HCT116 (cell line): Measurements from ENCODE around the gene MAP2K4. TPM values are rescaled to one million over a fixed set of nuclear protein-coding genes. Genes with fewer than 3 reads are reported as not detected.

Experiments
- ATAC-seq: fragments of 200-7000 bp; cut with Tn5 transposase; 2 replicates; pipeline ENCODE4 v1.9.1; 2020; ENCODE audit warnings: mild to moderate bottlenecking, moderate library complexity
- BruUV-seq: library from RNA; stranded (reverse); fragments of 400-500 nt; replicated peaks from 2 replicates; lab custom pipeline; 2021; lab: Mats Ljungman, UMichigan
- CTCF ChIA-PET: fragments of 300-600 bp; sonication (Branson Sonifier 250); formaldehyde crosslinking; loops from one replicate; lab custom pipeline; 2021; ENCODE audit warnings: antibody characterized with exemption; lab: Charles Lee
- POLR2A ChIA-PET: fragments of 300-600, 350-600 bp; sonication (Branson Sonifier 250); formaldehyde crosslinking; loops from one replicate; lab custom pipeline; 2021; ENCODE audit warnings: antibody characterized with exemption; lab: Charles Lee
- RAD21 ChIA-PET, 2 experiments: fragments of 300-600 bp; sonication (Branson Sonifier 250); formaldehyde crosslinking; loops; one replicate each; lab custom pipeline; 2023; ENCODE audit warnings: low total read pairs in 2 of 2; ENCODE audit not compliant: uncharacterized antibody in 2 of 2, unreplicated experiment in 2 of 2, low non-redundant PET in 1 of 2; lab: Charles Lee
- DNase-seq: peaks from one replicate; pipeline ENCODE4 v3.0.0-alpha.2; 2010; ENCODE audit warnings: low read depth, low spot score
- H2AFZ ChIP-seq: fragments of 200-600 bp; shearing (Covaris generic), sonication (generic); 2 replicates; pipeline ENCODE4 v1.6.1; 2017; ENCODE audit warnings: low read depth, mixed run types, mixed read lengths, antibody characterized with exemption, low read length; ENCODE audit not compliant: poor library complexity, severe bottlenecking
- H3K27ac ChIP-seq: 2 replicates; pipeline ENCODE4 v1.5.1; 2012; ENCODE audit warnings: low read depth, low read length
- H3K27me3 ChIP-seq: fragments of 200-600 bp; sonication (generic); 2 replicates; pipeline ENCODE4 v1.6.1; 2016; ENCODE audit warnings: mixed run types, low read length, mixed read lengths; ENCODE audit not compliant: insufficient read depth
- H3K36me3 ChIP-seq, 2 experiments: fragments of 200-500 bp in 1 of 2; fragments of 200-600 bp in 1 of 2; sonication (Bioruptor generic) in 1 of 2; sonication (generic) in 1 of 2; 2 replicates each; pipeline versions ENCODE4 v1.5.1 to v1.6.1; 2014 to 2016; ENCODE audit warnings: low read length in 2 of 2, inconsistent platforms in 1 of 2, mixed read lengths in 1 of 2, mixed run types in 1 of 2; ENCODE audit not compliant: insufficient read depth in 2 of 2, control insufficient read depth in 1 of 2
- H3K4me1 ChIP-seq, 2 experiments: fragments of 200-600 bp in 1 of 2; sonication (generic) in 1 of 2; 2 replicates each; pipeline versions ENCODE4 v1.5.1 to v1.6.1; 2012 to 2017; ENCODE audit warnings: low read length in 2 of 2, inconsistent platforms in 1 of 2, mild to moderate bottlenecking in 1 of 2, mixed read lengths in 1 of 2, mixed run types in 1 of 2, moderate library complexity in 1 of 2; ENCODE audit not compliant: insufficient read depth in 2 of 2, control insufficient read depth in 1 of 2
- H3K4me2 ChIP-seq: fragments of 200-600 bp; sonication (generic); 2 replicates; pipeline ENCODE4 v1.6.1; 2017; ENCODE audit warnings: mixed run types, low read length, mixed read lengths
- H3K4me3 ChIP-seq, 2 experiments: fragments of 200-600 bp in 1 of 2; sonication (generic) in 1 of 2; replicated peaks in 1 of 2; 2 replicates each; pipeline ENCODE4 v1.5.1; 2011 to 2016; ENCODE audit warnings: low read length in 2 of 2, control low read depth in 1 of 2, low read depth in 1 of 2, mild to moderate bottlenecking in 1 of 2, mixed read lengths in 1 of 2, mixed run types in 1 of 2
- H3K79me2 ChIP-seq: fragments of 200-600 bp; sonication (generic); 2 replicates; pipeline ENCODE4 v1.6.1; 2017; ENCODE audit warnings: mild to moderate bottlenecking, mixed run types, low read length, moderate library complexity, mixed read lengths; ENCODE audit not compliant: insufficient read depth
- H3K9ac ChIP-seq: fragments of 200-600 bp; sonication (generic); 2 replicates; pipeline ENCODE4 v1.6.1; 2016; ENCODE audit warnings: low read length, mixed read lengths
- H3K9me2 ChIP-seq: fragments of 200-600 bp; sonication (generic), shearing (Covaris generic); 2 replicates; pipeline ENCODE4 v1.6.1; 2017; ENCODE audit warnings: mixed run types, mild to moderate bottlenecking, moderate library complexity; ENCODE audit not compliant: insufficient read depth
- H3K9me3 ChIP-seq, 2 experiments: fragments of 200-500 bp in 1 of 2; fragments of 200-600 bp in 1 of 2; sonication (Bioruptor generic) in 1 of 2; sonication (generic) in 1 of 2; 2 replicates each; pipeline ENCODE4 v1.6.1; 2014 to 2017; ENCODE audit warnings: low read length in 2 of 2, mixed read lengths in 2 of 2, inconsistent platforms in 1 of 2, low read depth in 1 of 2, mild to moderate bottlenecking in 1 of 2, mixed run types in 1 of 2, moderate library complexity in 1 of 2; ENCODE audit not compliant: control insufficient read depth in 1 of 2, insufficient read depth in 1 of 2
- H4K20me1 ChIP-seq: fragments of 200-600 bp; sonication (generic), shearing (Covaris generic); 2 replicates; pipeline ENCODE4 v1.6.1; 2017; ENCODE audit warnings: mixed run types, mild to moderate bottlenecking, moderate library complexity; ENCODE audit not compliant: insufficient read depth
- ATF3 ChIP-seq: IDR thresholded peaks from 2 replicates; pipeline ENCODE4 v1.6.1; 2012
- CEBPB ChIP-seq: IDR thresholded peaks from 2 replicates; pipeline ENCODE4 v1.6.1; 2012; ENCODE audit warnings: low read depth
- EGR1 ChIP-seq: IDR thresholded peaks from 2 replicates; pipeline ENCODE4 v1.6.1; 2012; ENCODE audit warnings: low read depth
- ELF1 ChIP-seq: IDR thresholded peaks from 2 replicates; pipeline ENCODE4 v1.6.1; 2012; ENCODE audit warnings: low read depth, borderline replicate concordance
- EZH2phosphoT487 ChIP-seq: fragments of 200-600 bp; IDR thresholded peaks from 2 replicates; pipeline ENCODE4 v1.6.1; 2018; ENCODE audit warnings: antibody characterized with exemption, borderline replicate concordance
- FOSL1 ChIP-seq: IDR thresholded peaks from 2 replicates; pipeline ENCODE4 v1.6.1; 2012; ENCODE audit warnings: low read depth
- MAX ChIP-seq: IDR thresholded peaks from 2 replicates; pipeline ENCODE4 v1.6.1; 2012
- POLR2A ChIP-seq: IDR thresholded peaks from 2 replicates; pipeline ENCODE4 v1.7.0; 2011; ENCODE audit warnings: borderline replicate concordance; ENCODE audit not compliant: insufficient read depth, insufficient read length; ENCODE audit errors: extremely low read depth
- POLR2AphosphoS5 ChIP-seq: IDR thresholded peaks from 2 replicates; pipeline ENCODE4 v1.6.1; 2011; ENCODE audit warnings: mild to moderate bottlenecking, low read depth, low read length, moderate library complexity
- RAD21 ChIP-seq: IDR thresholded peaks from 2 replicates; pipeline ENCODE4 v1.6.1; 2012; ENCODE audit warnings: low read depth, mild to moderate bottlenecking
- SIN3A ChIP-seq: IDR thresholded peaks from 2 replicates; pipeline ENCODE4 v1.6.1; 2012; ENCODE audit warnings: low read depth
- SP1 ChIP-seq: IDR thresholded peaks from 2 replicates; pipeline ENCODE4 v1.6.1; 2012; ENCODE audit warnings: low read depth
- SRF ChIP-seq: IDR thresholded peaks from 2 replicates; pipeline ENCODE4 v1.6.1; 2012; ENCODE audit warnings: low read depth
- TCF7L2 ChIP-seq: IDR thresholded peaks from 2 replicates; pipeline ENCODE4 v1.7.0; 2011; ENCODE audit warnings: borderline replicate concordance, inconsistent platforms; ENCODE audit not compliant: insufficient read depth, insufficient read length; ENCODE audit errors: extremely low read depth
- YY1 ChIP-seq: IDR thresholded peaks from 2 replicates; pipeline ENCODE4 v1.6.1; 2011; ENCODE audit warnings: low read length, low read depth, moderate library complexity, mild to moderate bottlenecking; ENCODE audit not compliant: insufficient replicate concordance; ENCODE audit errors: extremely low read depth
- ZFX ChIP-seq: fragments of 450-650 bp; IDR thresholded peaks from 2 replicates; pipeline ENCODE4 v1.6.1; 2017
- ZNF274 ChIP-seq: fragments of 200-500 bp; sonication (Bioruptor generic); IDR thresholded peaks from 2 replicates; pipeline ENCODE4 v1.6.1; 2014; ENCODE audit warnings: mild to moderate bottlenecking, low read depth, low read length, inconsistent platforms
- intact Hi-C: fragments of 100-400 bp; cut with micrococcal nuclease; formaldehyde crosslinking; loops from 2 replicates; pipeline ENCODE4 v1.10.0; 2022
- total RNA-seq: library from RNA; stranded (reverse); gene quantifications from one replicate; pipeline ENCODE4 v1.2.1, GENCODE V29; 2021; ENCODE audit not compliant: unreplicated experiment
- TF ChIP-seq, protein P1 (sequence below): IDR thresholded peaks from 2 replicates; pipeline ENCODE4 v1.6.1; 2012; ENCODE audit warnings: low read depth

Gene MAP2K4
- total RNA-seq, 1 experiment from 2014 or later, result 42.3 TPM

GRCh38 chr17:12043702-12044101 is 23.0 kb downstream of the MAP2K4 start:
- Histone ChIP-seq H4K20me1 (peaks cover 11% of the 10 kb centered on the region; the same call in 1 of the 2 replicates), H3K4me2 (peak overlapping the region; percentile 15), H3K27ac (no peak overlapping the region), H2AFZ (no peak overlapping the region), H3K27me3 (no peaks in the 10 kb centered on the region), H3K79me2 (peaks cover 81% of the 10 kb centered on the region), H3K4me3 (no peak overlapping the region), H3K9me2 (no peaks in the 10 kb centered on the region), H3K36me3 (no peaks in the 10 kb centered on the region), H3K9me3 (no peaks in the 10 kb centered on the region), H3K9ac (no peak overlapping the region), H3K4me1 (peaks cover 68 to 98% of the 10 kb centered on the region in 2 experiments)
- TF ChIP-seq ELF1 (no peak), ATF3 (no peak), MAX (no peak), EZH2phosphoT487 (no peak)
- ChIA-PET CTCF (no interaction called here), RAD21 (no interaction called here), POLR2A (no interaction called here)
- ATAC-seq (no peak), DNase-seq (no peak)
- BruUV-seq, result no TSS peak
- intact Hi-C loops, result no loop called here

- DNase-seq, result no peak
- Histone ChIP-seq H3K9me2 (no peaks in the 10 kb centered on the region), H3K79me2 (peaks cover 97% of the 10 kb centered on the region), H3K4me2 (peak overlapping the region; percentile 62), H2AFZ (no peak overlapping the region), H3K9ac (no peak overlapping the region), H4K20me1 (peaks cover 4% of the 10 kb centered on the region; the same call in 1 of the 2 replicates), H3K4me3 (peak overlapping the region in 1 of 2 experiments; percentile 9; a peak in 1 of 4 replicates), H3K27me3 (no peaks in the 10 kb centered on the region), H3K36me3 (no peaks in the 10 kb centered on the region), H3K4me1 (peaks cover 48 to 79% of the 10 kb centered on the region in 2 experiments), H3K9me3 (no peaks in the 10 kb centered on the region), H3K27ac (peak overlapping the region; percentile 47; the same call in 1 of the 2 replicates)
- no TSS peak for BruUV-seq
- ATAC-seq, result peak; percentile 41; the same call in 1 of the 2 replicates
- ChIA-PET CTCF (no interaction called here), POLR2A (interaction anchor here (1.5 kb wide), 1 partner anchor 50 kb away, joined by 4 read pairs; the partner anchor contains the start of gene ZNF18), RAD21 (no interaction called here)
- intact Hi-C loops, result no loop called here
- TF ChIP-seq TCF7L2 (no peak), POLR2A (no peak), ZNF274 (no peak), ZFX (no peak), MAX (no peak), SIN3A (no peak), FOSL1 (no peak), SRF (no peak), CEBPB (no peak), ELF1 (no peak), POLR2AphosphoS5 (no peak), RAD21 (no peak), YY1 (no peak), SP1 (no peak), EGR1 (no peak), EZH2phosphoT487 (no peak)
- TF ChIP-seq, protein P1, sequence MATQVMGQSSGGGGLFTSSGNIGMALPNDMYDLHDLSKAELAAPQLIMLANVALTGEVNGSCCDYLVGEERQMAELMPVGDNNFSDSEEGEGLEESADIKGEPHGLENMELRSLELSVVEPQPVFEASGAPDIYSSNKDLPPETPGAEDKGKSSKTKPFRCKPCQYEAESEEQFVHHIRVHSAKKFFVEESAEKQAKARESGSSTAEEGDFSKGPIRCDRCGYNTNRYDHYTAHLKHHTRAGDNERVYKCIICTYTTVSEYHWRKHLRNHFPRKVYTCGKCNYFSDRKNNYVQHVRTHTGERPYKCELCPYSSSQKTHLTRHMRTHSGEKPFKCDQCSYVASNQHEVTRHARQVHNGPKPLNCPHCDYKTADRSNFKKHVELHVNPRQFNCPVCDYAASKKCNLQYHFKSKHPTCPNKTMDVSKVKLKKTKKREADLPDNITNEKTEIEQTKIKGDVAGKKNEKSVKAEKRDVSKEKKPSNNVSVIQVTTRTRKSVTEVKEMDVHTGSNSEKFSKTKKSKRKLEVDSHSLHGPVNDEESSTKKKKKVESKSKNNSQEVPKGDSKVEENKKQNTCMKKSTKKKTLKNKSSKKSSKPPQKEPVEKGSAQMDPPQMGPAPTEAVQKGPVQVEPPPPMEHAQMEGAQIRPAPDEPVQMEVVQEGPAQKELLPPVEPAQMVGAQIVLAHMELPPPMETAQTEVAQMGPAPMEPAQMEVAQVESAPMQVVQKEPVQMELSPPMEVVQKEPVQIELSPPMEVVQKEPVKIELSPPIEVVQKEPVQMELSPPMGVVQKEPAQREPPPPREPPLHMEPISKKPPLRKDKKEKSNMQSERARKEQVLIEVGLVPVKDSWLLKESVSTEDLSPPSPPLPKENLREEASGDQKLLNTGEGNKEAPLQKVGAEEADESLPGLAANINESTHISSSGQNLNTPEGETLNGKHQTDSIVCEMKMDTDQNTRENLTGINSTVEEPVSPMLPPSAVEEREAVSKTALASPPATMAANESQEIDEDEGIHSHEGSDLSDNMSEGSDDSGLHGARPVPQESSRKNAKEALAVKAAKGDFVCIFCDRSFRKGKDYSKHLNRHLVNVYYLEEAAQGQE, result no peak
Measured at GRCh38 chr17:12046786-12047185, 26.1 kb downstream of the MAP2K4 start.
